ENCODE data around the gene TRPM1.
"Not testable (repeated sequence)": the region's sequence is repeated elsewhere in the genome, so short reads cannot be mapped to it uniquely, and the experiment has no call there.

Gene TRPM1

GRCh38 chr15:31127596-31128261 is 26.2 kb upstream of the TRPM1 start:
- no peak overlapping the region for H3K4me3 ChIP-seq (ENCODE audit: low read depth, low read length)

- H3K4me3 ChIP-seq (ENCODE audit: low read depth, low read length) = no peak overlapping the region
Measured at GRCh38 chr15:31125061-31125460, 23.5 kb upstream of the TRPM1 start.

GRCh38 chr15:31116423-31117030 is 15.0 kb upstream of the TRPM1 start:
- no peak overlapping the region for H3K4me3 ChIP-seq (ENCODE audit: low read depth, low read length)

GRCh38 chr15:31111091-31111647 is 9.6 kb upstream of the TRPM1 start:
- no peak overlapping the region for H3K4me3 ChIP-seq (ENCODE audit: low read depth, low read length)

DNA sequence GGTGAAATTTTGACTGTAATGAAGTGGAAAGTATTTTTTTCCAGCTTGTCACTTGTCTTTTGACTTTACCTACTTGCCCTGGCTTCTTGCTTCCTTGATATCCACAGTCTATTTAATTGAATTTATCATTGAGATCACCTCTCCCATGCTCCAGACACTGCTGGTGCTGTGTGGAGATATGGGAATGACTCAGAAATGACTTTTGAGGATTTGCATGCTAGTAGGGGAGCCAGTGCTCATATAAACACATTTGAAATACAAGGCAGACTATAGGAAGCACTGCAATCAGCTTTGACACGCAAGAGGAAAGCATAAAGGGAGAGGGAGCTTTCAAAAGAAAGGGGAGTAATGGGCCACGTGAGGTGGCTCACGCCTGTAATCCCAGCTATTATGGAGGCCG is 7.3 kb upstream of the TRPM1 start:
- no peak overlapping the region for H3K4me3 ChIP-seq (ENCODE audit: low read depth, low read length)

- H3K4me3 ChIP-seq (ENCODE audit: low read depth, low read length) = no peak overlapping the region
Measured at GRCh38 chr15:31106495-31107300, 5.2 kb upstream of the TRPM1 start.

- H3K4me3 ChIP-seq (ENCODE audit: low read depth, low read length) = no peak overlapping the region
Measured at GRCh38 chr15:31104003-31104402, 2.5 kb upstream of the TRPM1 start.

GRCh38 chr15:31102374-31103342 is 1.1 kb upstream of the TRPM1 start:
- H3K4me3 ChIP-seq (ENCODE audit: low read depth, low read length) = no peak overlapping the region

GRCh38 chr15:31102039-31102321 is 455 bp upstream of the TRPM1 start:
- no peak overlapping the region for H3K4me3 ChIP-seq (ENCODE audit: low read depth, low read length)

DNA sequence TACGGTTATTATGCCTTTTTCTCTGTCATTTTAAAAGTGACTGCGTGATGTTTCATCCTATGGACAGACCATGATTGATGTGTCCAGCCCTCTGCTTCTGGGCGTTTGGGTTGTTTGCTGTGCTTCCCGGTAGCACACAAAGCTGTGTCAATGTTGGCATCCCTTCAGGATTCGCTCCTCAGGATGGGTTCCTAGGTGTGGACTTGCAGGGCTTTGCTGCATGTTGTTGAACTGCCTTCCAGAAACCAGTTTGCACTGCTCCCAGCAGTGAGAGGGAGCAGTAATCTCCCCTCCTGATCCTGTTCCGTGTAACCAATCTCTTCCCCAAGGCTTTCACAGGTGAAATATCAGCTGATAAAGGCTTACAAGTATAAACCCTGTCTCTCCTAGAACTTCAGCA is 787 bp downstream of the TRPM1 start:
- H3K4me3 ChIP-seq (ENCODE audit: low read depth, low read length) = no peak overlapping the region

GRCh38 chr15:31098953-31099740 is 2.4 kb downstream of the TRPM1 start:
- no peak overlapping the region for H3K4me3 ChIP-seq (ENCODE audit: low read depth, low read length)

DNA sequence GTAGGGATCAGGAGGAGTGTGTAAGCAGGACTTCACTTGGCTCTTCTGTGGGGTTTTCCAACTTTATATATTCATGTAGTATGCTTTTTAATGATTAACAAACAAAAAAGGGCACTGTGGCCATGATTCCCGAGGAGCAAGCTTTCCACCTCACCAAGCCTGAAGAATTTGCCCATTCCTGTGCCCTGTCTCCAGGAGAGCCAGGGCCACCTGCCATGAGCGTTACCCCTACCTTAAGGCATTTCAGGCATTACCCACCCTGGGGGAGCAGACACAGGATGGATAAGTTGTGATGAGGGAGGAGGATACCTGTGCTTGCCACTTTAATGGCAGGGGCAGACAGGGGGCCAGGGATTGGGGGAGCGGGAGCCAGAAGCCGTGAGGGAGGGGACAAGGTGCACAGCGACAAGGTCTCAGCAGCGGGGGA is 3.0 kb downstream of the TRPM1 start:
- no peak overlapping the region for H3K4me3 ChIP-seq (ENCODE audit: low read depth, low read length)

- H3K4me3 ChIP-seq (ENCODE audit: low read depth, low read length) = no peak overlapping the region
Measured at GRCh38 chr15:31096563-31096962, 5.0 kb downstream of the TRPM1 start.

GRCh38 chr15:31091481-31091880 is 10.0 kb downstream of the TRPM1 start:
- H3K4me3 ChIP-seq (ENCODE audit: low read depth, low read length) = no peak overlapping the region

DNA sequence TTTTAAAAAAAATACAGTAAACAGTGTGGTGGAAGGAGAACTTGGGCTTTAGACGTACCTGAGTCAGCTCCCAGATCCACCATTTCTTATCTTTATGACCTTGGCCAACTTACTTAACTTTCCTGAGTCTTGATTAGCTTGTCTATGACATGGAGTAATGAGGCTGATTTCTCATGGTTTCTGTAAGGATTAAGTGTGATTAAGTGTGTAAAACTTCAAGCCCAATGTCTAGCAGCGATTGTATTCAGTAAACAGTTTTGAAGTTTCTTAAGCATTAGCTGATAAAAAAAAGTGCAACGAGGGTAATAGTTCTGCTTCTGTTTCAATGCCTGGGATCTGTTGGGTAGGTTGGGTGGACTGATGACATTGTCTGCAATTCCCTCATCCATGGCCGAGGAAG is 10.8 kb downstream of the TRPM1 start:
- no peak overlapping the region for H3K4me3 ChIP-seq (ENCODE audit: low read depth, low read length)

GRCh38 chr15:31089368-31090047 is 12.0 kb downstream of the TRPM1 start:
- no peak overlapping the region for H3K4me3 ChIP-seq (ENCODE audit: low read depth, low read length)

GRCh38 chr15:31088672-31089367 is 12.7 kb downstream of the TRPM1 start:
- no peak overlapping the region for H3K4me3 ChIP-seq (ENCODE audit: low read depth, low read length)

- H3K4me3 ChIP-seq (ENCODE audit: low read depth, low read length) = not testable (repeated sequence)
Measured at GRCh38 chr15:31088041-31088440, 13.5 kb downstream of the TRPM1 start.

DNA sequence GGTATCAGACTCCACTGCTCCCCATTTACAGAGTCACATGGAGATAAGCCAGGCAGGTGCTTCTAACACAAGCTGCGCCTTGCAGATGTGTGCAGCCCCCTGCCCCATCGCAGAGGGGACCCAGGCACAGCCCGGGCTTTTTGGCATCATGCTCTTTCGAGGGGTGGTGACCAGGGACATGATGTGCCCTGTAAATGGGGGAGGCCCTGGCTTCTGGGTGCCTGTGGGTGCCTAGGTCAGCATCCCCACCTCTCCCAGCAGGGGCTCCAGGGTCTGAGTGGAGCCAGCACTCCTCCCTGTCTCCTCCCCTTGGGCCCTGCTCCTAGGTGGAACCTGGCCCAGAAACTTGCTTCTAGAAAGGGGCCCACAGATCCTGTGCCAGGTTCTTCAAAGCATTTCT is 15.2 kb downstream of the TRPM1 start:
- H3K4me3 ChIP-seq (ENCODE audit: low read depth, low read length) = no peak overlapping the region

Measured in iPS-11a (cell line).